GM18526 (cell line): Measurements from ENCODE around the gene VWA3B.

Experiments used
- POLR2A ChIP-seq: IDR thresholded peaks from 3 replicates; pipeline ENCODE4 v1.6.1; 2011; ENCODE audit not compliant: insufficient read length; ENCODE audit errors: extremely low read depth

The VWA3B gene

GRCh38 chr2:98343285-98343684 is 256.3 kb downstream of the VWA3B start:
- no peak for TF ChIP-seq POLR2A

- no peak for TF ChIP-seq POLR2A
Measured at GRCh38 chr2:98346311-98347236, 259.6 kb downstream of the VWA3B start, which contains the start of gene CNGA3. Gene CNGA3 (plus strand): TSS chr2:98346456. CDS start chr2:98369976, 23,520 bp downstream.

GRCh38 chr2:98347298-98348065 is 260.5 kb downstream of the VWA3B start:
- TF ChIP-seq POLR2A, result no peak

- no peak for TF ChIP-seq POLR2A
Measured at GRCh38 chr2:98348066-98348561, 261.1 kb downstream of the VWA3B start.

GRCh38 chr2:98350411-98350810 is 263.4 kb downstream of the VWA3B start:
- no peak for TF ChIP-seq POLR2A

- no peak for TF ChIP-seq POLR2A
Measured at GRCh38 chr2:98355881-98356280, 268.9 kb downstream of the VWA3B start.

GRCh38 chr2:98356729-98357128 is 269.8 kb downstream of the VWA3B start:
- no peak for TF ChIP-seq POLR2A

GRCh38 chr2:98357849-98358248 is 270.9 kb downstream of the VWA3B start:
- no peak for TF ChIP-seq POLR2A

- no peak for TF ChIP-seq POLR2A
Measured at GRCh38 chr2:98359986-98360385, 273.0 kb downstream of the VWA3B start.
